ENCODE measurements around the gene GATAD2A. TPM values are rescaled to one million over a fixed set of nuclear protein-coding genes. Genes with fewer than 3 reads are reported as not detected.
A peak's percentile ranks its signal among the peaks of the same experiment; 100 is the strongest.
"Not testable (repeated sequence)": the region's sequence is repeated elsewhere in the genome, so short reads cannot be mapped to it uniquely, and the experiment has no call there.

The GATAD2A gene
- 24.3 TPM for total RNA-seq
- long read RNA-seq, partial matches to known transcripts = 6 of 12 reads
- long read RNA-seq, other reads (novel, unspliced or antisense) = 6 of 12 reads

GRCh38 chr19:19404879-19405860, at the start of gene GATAD2A:
TSS of gene GATAD2A (plus strand) at chr19:19405675. CDS start at chr19:19465346, 59,671 bp downstream.
- ATAC-seq (ENCODE audit: poor library complexity) = peak; percentile 97

GRCh38 chr19:19356500-19356899, 49.0 kb upstream of the GATAD2A start:
- intact Hi-C loops (cut with DNase I) = no loop called here
- no peak for ATAC-seq (ENCODE audit: poor library complexity)
- no peak for DNase-seq

More at GRCh38 chr19:19404879-19405860, at the start of gene GATAD2A:
- DNase-seq = peak; percentile 96
- intact Hi-C loops (cut with DNase I) = no loop called here

- ATAC-seq (ENCODE audit: poor library complexity) (no peak), DNase-seq (no peak)
- intact Hi-C loops (cut with DNase I) = no loop called here
These were observed 48.4 kb upstream of the GATAD2A start for GRCh38 chr19:19356901-19357566.

GRCh38 chr19:19361075-19361594, 44.3 kb upstream of the GATAD2A start:
- ATAC-seq (ENCODE audit: poor library complexity) = peak; percentile 83
- intact Hi-C loops (cut with DNase I) = no loop called here

GRCh38 chr19:19362075-19362474, 43.4 kb upstream of the GATAD2A start:
- intact Hi-C loops (cut with DNase I) = no loop called here
- DNase-seq = no peak
- no peak for ATAC-seq (ENCODE audit: poor library complexity)

More at GRCh38 chr19:19361075-19361594, 44.3 kb upstream of the GATAD2A start:
- peak; percentile 87 for DNase-seq

GRCh38 chr19:19366434-19367396, 38.8 kb upstream of the GATAD2A start:
- ATAC-seq (ENCODE audit: poor library complexity) (peak; percentile 89), DNase-seq (peak; percentile 78)
- intact Hi-C loops (cut with DNase I) = loop anchor here (2.0 kb wide), 1 partner anchor 122 kb away; no protein-coding TSS in a partner anchor

- ATAC-seq (ENCODE audit: poor library complexity) (no peak), DNase-seq (no peak)
- intact Hi-C loops (cut with DNase I) = no loop called here
These were observed 37.4 kb upstream of the GATAD2A start for GRCh38 chr19:19368087-19368486.

- ATAC-seq (ENCODE audit: poor library complexity) = no peak
These were observed 34.4 kb upstream of the GATAD2A start for GRCh38 chr19:19371059-19371458.

GRCh38 chr19:19372656-19373416, 32.6 kb upstream of the GATAD2A start:
- DNase-seq (peak; percentile 79), ATAC-seq (ENCODE audit: poor library complexity) (peak; percentile 84)
- intact Hi-C loops (cut with DNase I) = no loop called here

More at GRCh38 chr19:19371059-19371458, 34.4 kb upstream of the GATAD2A start:
- intact Hi-C loops (cut with DNase I) = no loop called here
- DNase-seq = no peak

- DNase-seq (no peak), ATAC-seq (ENCODE audit: poor library complexity) (no peak)
- intact Hi-C loops (cut with DNase I) = no loop called here
These were observed 25.9 kb upstream of the GATAD2A start for GRCh38 chr19:19379527-19379926.

- ATAC-seq (ENCODE audit: poor library complexity); intact Hi-C loops (cut with DNase I); DNase-seq: not testable (repeated sequence)
These were observed 25.2 kb upstream of the GATAD2A start for GRCh38 chr19:19380316-19380715.

- no peak for ATAC-seq (ENCODE audit: poor library complexity)
- intact Hi-C loops (cut with DNase I) = no loop called here
These were observed 24.2 kb upstream of the GATAD2A start for GRCh38 chr19:19381007-19381926.

GRCh38 chr19:19382118-19382517, 23.4 kb upstream of the GATAD2A start:
- no peak for DNase-seq
- intact Hi-C loops (cut with DNase I) = no loop called here
- ATAC-seq (ENCODE audit: poor library complexity) = no peak

More at GRCh38 chr19:19381007-19381926, 24.2 kb upstream of the GATAD2A start:
- DNase-seq = no peak

GRCh38 chr19:19384486-19384885, 21.0 kb upstream of the GATAD2A start:
- no peak for ATAC-seq (ENCODE audit: poor library complexity)
- intact Hi-C loops (cut with DNase I) = no loop called here
- DNase-seq = no peak

GRCh38 chr19:19385131-19385895, 20.2 kb upstream of the GATAD2A start:
- peak; percentile 99 for DNase-seq
- ATAC-seq (ENCODE audit: poor library complexity) = peak; percentile 98
- intact Hi-C loops (cut with DNase I) = no loop called here
